ENCODE results near the gene CHMP4A.

GRCh38 chr14:24185741-24186140 is 27.5 kb downstream of the CHMP4A start:
- TF ChIP-seq POLR2A (IDR thresholded peaks at IDR 0.05; ENCODE audit: low read depth, low read length) = no peak
- TF ChIP-seq TAF1 (IDR thresholded peaks at IDR 0.05; ENCODE audit: borderline replicate concordance, low read depth, low read length) = no peak

All from GM12892 (cell line).